Astrocyte of the spinal cord (primary cell): ENCODE measurements around the gene GDF9.
A peak's percentile ranks its signal among the peaks of the same experiment; 100 is the strongest.

ENCODE experiments used
- DNase-seq: peaks from one replicate; pipeline ENCODE4 v3.0.0; 2011; ENCODE audit warnings: low read depth, low spot score
- H3K4me3 ChIP-seq: 2 replicates; pipeline ENCODE4 v1.5.1; 2011; ENCODE audit warnings: low read depth, mild to moderate bottlenecking, low read length, moderate library complexity
- in situ Hi-C: cut with HindIII; loops from 2 replicates; pipeline ENCODE4 v1.10.0; 2017; ENCODE audit warnings: low sequenced_read_pairs
- TF ChIP-seq, protein P1 (sequence below): IDR thresholded peaks from 2 replicates; pipeline ENCODE4 v1.5.1; 2012; ENCODE audit warnings: low read depth, mild to moderate bottlenecking, low read length, inconsistent platforms

Gene GDF9

DNA sequence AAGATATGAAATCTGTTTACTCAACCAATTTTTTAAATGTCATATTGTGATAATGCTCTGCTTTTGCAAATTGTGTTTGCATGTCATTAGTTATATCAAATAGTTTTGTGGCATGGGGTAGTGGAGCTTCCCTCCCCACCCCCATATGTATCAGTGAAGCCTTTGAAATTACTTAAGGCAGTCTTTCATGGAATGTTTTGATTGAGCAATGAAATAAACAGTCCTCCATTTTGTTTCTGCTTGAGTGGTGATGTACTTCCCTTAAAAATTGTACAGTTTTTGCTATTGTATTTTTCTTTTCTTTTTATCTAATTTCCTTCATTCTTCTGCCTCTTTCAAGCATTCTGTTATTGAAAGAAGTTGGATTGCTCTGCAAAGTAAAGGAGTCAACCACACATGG, 49.7 kb downstream of the GDF9 start:
- in situ Hi-C loops: no loop called here
- no peak for DNase-seq
- TF ChIP-seq, protein P1, sequence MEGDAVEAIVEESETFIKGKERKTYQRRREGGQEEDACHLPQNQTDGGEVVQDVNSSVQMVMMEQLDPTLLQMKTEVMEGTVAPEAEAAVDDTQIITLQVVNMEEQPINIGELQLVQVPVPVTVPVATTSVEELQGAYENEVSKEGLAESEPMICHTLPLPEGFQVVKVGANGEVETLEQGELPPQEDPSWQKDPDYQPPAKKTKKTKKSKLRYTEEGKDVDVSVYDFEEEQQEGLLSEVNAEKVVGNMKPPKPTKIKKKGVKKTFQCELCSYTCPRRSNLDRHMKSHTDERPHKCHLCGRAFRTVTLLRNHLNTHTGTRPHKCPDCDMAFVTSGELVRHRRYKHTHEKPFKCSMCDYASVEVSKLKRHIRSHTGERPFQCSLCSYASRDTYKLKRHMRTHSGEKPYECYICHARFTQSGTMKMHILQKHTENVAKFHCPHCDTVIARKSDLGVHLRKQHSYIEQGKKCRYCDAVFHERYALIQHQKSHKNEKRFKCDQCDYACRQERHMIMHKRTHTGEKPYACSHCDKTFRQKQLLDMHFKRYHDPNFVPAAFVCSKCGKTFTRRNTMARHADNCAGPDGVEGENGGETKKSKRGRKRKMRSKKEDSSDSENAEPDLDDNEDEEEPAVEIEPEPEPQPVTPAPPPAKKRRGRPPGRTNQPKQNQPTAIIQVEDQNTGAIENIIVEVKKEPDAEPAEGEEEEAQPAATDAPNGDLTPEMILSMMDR: no peak
- no peak overlapping the region for H3K4me3 ChIP-seq

DNA sequence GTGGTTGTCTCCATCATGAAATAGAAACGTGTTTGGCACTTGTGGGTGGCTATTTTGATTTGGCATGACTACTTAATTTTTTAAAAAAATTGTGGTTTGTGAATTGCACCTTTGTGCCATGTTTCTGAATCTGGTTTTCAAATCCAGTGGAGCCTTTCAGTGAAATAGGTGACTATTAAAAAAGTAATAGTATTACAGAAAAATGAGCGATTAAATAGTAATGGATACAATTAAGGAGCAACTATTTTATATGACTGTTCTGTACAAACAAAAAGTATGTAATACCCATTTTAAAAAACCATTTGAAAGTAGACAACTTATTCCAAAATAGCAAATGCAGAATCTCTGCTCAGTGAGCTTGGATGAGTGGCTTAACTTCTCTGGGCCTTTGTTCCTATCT, 50.2 kb downstream of the GDF9 start:
- TF ChIP-seq, protein P1: no peak
- in situ Hi-C loops: no loop called here
- DNase-seq: no peak
- no peak overlapping the region for H3K4me3 ChIP-seq

GRCh38 chr5:132815454-132815853, 50.8 kb downstream of the GDF9 start:
- in situ Hi-C loops: no loop called here
- H3K4me3 ChIP-seq: no peak overlapping the region
- TF ChIP-seq, protein P1: no peak
- no peak for DNase-seq

DNA sequence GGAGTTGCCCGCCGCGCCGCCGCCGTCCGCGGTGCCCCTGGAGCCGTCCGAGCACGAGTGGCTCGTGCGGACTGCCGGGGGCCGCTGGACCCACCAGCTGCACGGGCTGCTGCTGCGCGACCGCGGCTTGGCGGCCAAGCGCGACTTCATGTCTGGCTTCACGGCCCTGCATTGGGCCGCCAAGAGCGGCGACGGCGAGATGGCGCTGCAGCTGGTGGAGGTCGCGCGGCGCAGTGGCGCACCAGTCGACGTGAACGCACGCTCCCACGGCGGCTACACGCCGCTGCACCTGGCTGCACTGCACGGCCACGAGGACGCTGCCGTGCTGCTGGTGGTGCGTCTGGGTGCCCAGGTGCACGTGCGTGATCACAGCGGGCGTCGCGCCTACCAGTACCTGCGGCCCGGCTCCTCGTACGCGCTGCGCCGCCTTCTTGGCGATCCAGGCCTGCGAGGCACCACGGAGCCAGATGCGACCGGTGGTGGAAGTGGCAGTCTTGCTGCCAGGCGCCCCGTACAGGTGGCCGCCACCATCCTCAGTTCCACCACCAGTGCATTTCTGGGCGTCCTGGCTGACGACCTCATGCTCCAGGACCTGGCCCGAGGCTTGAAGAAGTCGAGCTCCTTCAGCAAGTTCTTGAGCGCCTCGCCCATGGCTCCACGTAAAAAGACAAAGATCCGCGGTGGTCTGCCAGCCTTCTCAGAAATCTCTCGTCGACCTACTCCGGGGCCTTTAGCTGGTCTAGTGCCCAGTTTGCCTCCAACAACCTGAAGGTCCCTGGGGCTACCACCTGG, 51.6 kb downstream of the GDF9 start:
- TF ChIP-seq, protein P1: no peak
- in situ Hi-C loops: no loop called here
- no peak overlapping the region for H3K4me3 ChIP-seq
- DNase-seq: no peak

GRCh38 chr5:132813599-132814502, 52.4 kb downstream of the GDF9 start:
- in situ Hi-C loops: no loop called here
- DNase-seq: no peak
- TF ChIP-seq, protein P1: no peak
- H3K4me3 ChIP-seq: no peak overlapping the region

GRCh38 chr5:132812781-132813598, 53.3 kb downstream of the GDF9 start, which contains the start of gene SOWAHA:
SOWAHA (plus strand) TSS chr5:132813302; CDS start chr5:132813622, 320 bp downstream.
- no peak for DNase-seq
- in situ Hi-C loops: no loop called here
- H3K4me3 ChIP-seq: peak within 1 kb of the TSS; percentile 20
- TF ChIP-seq, protein P1: no peak
